ENCODE results near the gene SPOCK1. TPM values are rescaled to one million over a fixed set of nuclear protein-coding genes. Genes with fewer than 3 reads are reported as not detected.

SPOCK1 gene
- total RNA-seq, 1 experiment from 2014 or later, result 4.0 TPM

DNA sequence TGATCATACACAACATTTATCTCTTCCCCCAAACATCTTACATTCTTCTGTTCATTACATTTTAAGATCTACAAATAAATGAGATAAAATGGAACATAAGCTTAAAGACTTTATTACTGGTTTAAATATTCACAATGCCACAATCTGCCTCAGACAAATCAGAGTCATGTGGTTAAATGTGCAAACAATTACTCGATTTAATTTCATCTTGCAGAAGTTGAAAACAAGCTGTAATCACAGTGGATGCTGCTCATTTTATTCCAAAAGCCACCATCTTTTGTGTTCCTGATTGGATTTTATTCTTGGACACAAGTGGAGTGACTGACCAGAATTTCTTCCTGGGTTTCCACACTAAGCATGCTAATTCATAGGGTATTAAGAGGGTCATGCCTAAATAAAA, 33.2 kb downstream of the SPOCK1 start:
- no peak for TF ChIP-seq EZH2 (IDR thresholded peaks at IDR 0.05; ENCODE audit: borderline replicate concordance, low read depth, low read length, poor library complexity, severe bottlenecking)
- TF ChIP-seq, protein P1, sequence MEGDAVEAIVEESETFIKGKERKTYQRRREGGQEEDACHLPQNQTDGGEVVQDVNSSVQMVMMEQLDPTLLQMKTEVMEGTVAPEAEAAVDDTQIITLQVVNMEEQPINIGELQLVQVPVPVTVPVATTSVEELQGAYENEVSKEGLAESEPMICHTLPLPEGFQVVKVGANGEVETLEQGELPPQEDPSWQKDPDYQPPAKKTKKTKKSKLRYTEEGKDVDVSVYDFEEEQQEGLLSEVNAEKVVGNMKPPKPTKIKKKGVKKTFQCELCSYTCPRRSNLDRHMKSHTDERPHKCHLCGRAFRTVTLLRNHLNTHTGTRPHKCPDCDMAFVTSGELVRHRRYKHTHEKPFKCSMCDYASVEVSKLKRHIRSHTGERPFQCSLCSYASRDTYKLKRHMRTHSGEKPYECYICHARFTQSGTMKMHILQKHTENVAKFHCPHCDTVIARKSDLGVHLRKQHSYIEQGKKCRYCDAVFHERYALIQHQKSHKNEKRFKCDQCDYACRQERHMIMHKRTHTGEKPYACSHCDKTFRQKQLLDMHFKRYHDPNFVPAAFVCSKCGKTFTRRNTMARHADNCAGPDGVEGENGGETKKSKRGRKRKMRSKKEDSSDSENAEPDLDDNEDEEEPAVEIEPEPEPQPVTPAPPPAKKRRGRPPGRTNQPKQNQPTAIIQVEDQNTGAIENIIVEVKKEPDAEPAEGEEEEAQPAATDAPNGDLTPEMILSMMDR (conservative IDR thresholded peaks at IDR 0.05; ENCODE audit: low read depth, low read length), result no peak
- Histone ChIP-seq H3K27ac (ENCODE audit: low read depth, low read length, poor library complexity, severe bottlenecking) (no peak overlapping the region), H3K27me3 (replicated peaks; ENCODE audit: insufficient read depth, low read depth, low read length, poor library complexity) (peaks cover 64% of the 10 kb centered on the region), H3K4me1 (ENCODE audit: insufficient read depth, low read length, poor library complexity, severe bottlenecking) (no peaks in the 10 kb centered on the region), H3K36me3 (ENCODE audit: insufficient read depth, low read length, poor library complexity, severe bottlenecking) (no peaks in the 10 kb centered on the region), H3K9me3 (ENCODE audit: low read depth, low read length, poor library complexity, severe bottlenecking) (no peaks in the 10 kb centered on the region), H3K4me3 (ENCODE audit: low read depth, low read length, poor library complexity, severe bottlenecking) (no peak overlapping the region)
- DNase-seq (ENCODE audit: low spot score), result no peak
- POLR2A ChIA-PET (ENCODE audit: low non-redundant PET), result no interaction called here
- CTCF ChIA-PET, result no interaction called here
- no TSS peak for BruUV-seq (replicated peaks)
- intact Hi-C loops (cut with micrococcal nuclease; ENCODE audit: unreplicated experiment), result no loop called here

DNA sequence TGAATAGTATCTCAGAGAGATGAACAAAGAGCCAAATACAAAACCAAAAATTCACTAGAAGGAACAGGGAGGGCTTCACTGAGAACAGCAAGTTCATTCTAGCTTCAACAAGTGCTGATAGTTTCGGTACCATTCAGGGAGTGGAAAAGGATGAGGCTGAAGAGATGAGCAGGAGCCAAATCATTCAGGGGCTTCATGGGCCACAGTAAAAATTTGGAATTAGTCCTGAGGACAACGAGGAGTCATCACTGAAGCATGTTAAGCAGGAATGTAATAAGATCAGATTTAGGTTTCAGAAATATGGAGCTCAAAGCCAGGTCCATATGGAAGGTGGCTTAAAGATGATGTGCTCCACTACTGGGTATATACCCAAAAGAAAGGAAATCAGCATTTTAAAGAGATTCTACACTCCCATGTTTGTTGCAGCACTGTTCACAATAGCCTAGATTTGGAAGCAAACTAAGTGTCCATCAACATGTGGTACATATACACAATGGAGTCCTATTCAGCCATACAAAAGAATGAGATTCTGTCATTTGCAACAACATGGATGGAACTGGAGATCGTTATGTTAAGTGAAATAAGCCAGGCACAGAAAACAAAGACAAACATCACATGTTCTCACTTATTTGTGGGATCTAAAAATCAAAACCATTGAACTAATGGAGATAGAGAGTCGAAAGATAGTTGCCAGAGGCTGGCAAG, 36.2 kb downstream of the SPOCK1 start:
- intact Hi-C loops (cut with micrococcal nuclease; ENCODE audit: unreplicated experiment), result no loop called here
- BruUV-seq (replicated peaks), result no TSS peak
- H3K27me3 ChIP-seq (replicated peaks; ENCODE audit: insufficient read depth, low read depth, low read length, poor library complexity), result peaks cover 64% of the 10 kb centered on the region
- no peaks in the 10 kb centered on the region for H3K36me3 ChIP-seq (ENCODE audit: insufficient read depth, low read length, poor library complexity, severe bottlenecking)
- H3K27ac ChIP-seq (ENCODE audit: low read depth, low read length, poor library complexity, severe bottlenecking), result no peak overlapping the region
- POLR2A ChIA-PET (ENCODE audit: low non-redundant PET), result no interaction called here
- TF ChIP-seq, protein P1 (conservative IDR thresholded peaks at IDR 0.05; ENCODE audit: low read depth, low read length), result no peak
- TF ChIP-seq EZH2 (IDR thresholded peaks at IDR 0.05; ENCODE audit: borderline replicate concordance, low read depth, low read length, poor library complexity, severe bottlenecking), result no peak
- DNase-seq (ENCODE audit: low spot score), result no peak
- H3K4me3 ChIP-seq (ENCODE audit: low read depth, low read length, poor library complexity, severe bottlenecking), result no peak overlapping the region
- CTCF ChIA-PET, result no interaction called here
- H3K9me3 ChIP-seq (ENCODE audit: low read depth, low read length, poor library complexity, severe bottlenecking), result no peaks in the 10 kb centered on the region
- H3K4me1 ChIP-seq (ENCODE audit: insufficient read depth, low read length, poor library complexity, severe bottlenecking), result no peaks in the 10 kb centered on the region

DNA sequence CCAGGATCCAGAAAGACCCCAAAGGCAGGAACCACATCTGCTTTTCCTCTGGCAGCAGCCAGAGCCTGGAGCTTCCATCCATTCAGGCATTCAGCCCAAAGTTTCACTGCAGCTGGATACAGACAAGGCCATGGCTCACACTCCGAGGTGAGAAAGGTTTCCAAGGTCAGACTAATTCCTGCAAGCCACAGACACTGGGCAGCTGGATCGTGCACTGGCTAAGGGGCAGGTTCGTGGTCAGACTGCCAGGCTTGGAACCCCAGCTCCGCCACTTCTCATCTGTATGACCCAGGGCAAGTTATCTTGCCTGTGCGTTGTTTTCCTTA, 36.9 kb downstream of the SPOCK1 start:
- POLR2A ChIA-PET (ENCODE audit: low non-redundant PET), result no interaction called here
- intact Hi-C loops (cut with micrococcal nuclease; ENCODE audit: unreplicated experiment), result no loop called here
- Histone ChIP-seq H3K9me3 (ENCODE audit: low read depth, low read length, poor library complexity, severe bottlenecking) (no peaks in the 10 kb centered on the region), H3K4me3 (ENCODE audit: low read depth, low read length, poor library complexity, severe bottlenecking) (no peak overlapping the region), H3K27ac (ENCODE audit: low read depth, low read length, poor library complexity, severe bottlenecking) (no peak overlapping the region), H3K27me3 (replicated peaks; ENCODE audit: insufficient read depth, low read depth, low read length, poor library complexity) (peaks cover 64% of the 10 kb centered on the region), H3K36me3 (ENCODE audit: insufficient read depth, low read length, poor library complexity, severe bottlenecking) (no peaks in the 10 kb centered on the region), H3K4me1 (ENCODE audit: insufficient read depth, low read length, poor library complexity, severe bottlenecking) (no peaks in the 10 kb centered on the region)
- CTCF ChIA-PET, result no interaction called here
- BruUV-seq (replicated peaks), result no TSS peak
- no peak for TF ChIP-seq EZH2 (IDR thresholded peaks at IDR 0.05; ENCODE audit: borderline replicate concordance, low read depth, low read length, poor library complexity, severe bottlenecking)
- TF ChIP-seq, protein P1 (conservative IDR thresholded peaks at IDR 0.05; ENCODE audit: low read depth, low read length), result no peak
- no peak for DNase-seq (ENCODE audit: low spot score)

All from A673 (cell line).